Neuronal stem cell (in vitro differentiated cells): ENCODE measurements around the gene LIMA1.

ENCODE experiments used
- DNase-seq: peaks from one replicate; pipeline ENCODE4 v3.0.0-alpha.2; 2013; ENCODE audit warnings: low spot score
- H2AFZ ChIP-seq: one replicate; pipeline ENCODE4 v1.6.1; 2013; ENCODE audit warnings: mild to moderate bottlenecking, low read length, inconsistent platforms
- H2AK5ac ChIP-seq: 2 replicates; pipeline ENCODE4 v1.6.1; 2013; ENCODE audit warnings: low read depth, mild to moderate bottlenecking, inconsistent platforms, low read length, moderate library complexity, mixed read lengths
- H2BK120ac ChIP-seq: 2 replicates; pipeline ENCODE4 v1.6.1; 2013; ENCODE audit warnings: low read depth, mild to moderate bottlenecking, inconsistent platforms, low read length, moderate library complexity, mixed read lengths
- H2BK12ac ChIP-seq: one replicate; pipeline ENCODE4 v1.6.1; 2013; ENCODE audit warnings: low read length, inconsistent platforms
- H2BK15ac ChIP-seq: 2 replicates; pipeline ENCODE4 v1.6.1; 2013; ENCODE audit warnings: mild to moderate bottlenecking, low read length, inconsistent platforms, mixed read lengths
- H2BK5ac ChIP-seq: one replicate; pipeline ENCODE4 v1.6.1; 2013; ENCODE audit warnings: inconsistent platforms, mild to moderate bottlenecking, low read length, moderate library complexity
- H3K14ac ChIP-seq: one replicate; pipeline ENCODE4 v1.6.1; 2013; ENCODE audit warnings: low read length, inconsistent platforms
- H3K18ac ChIP-seq: 2 replicates; pipeline ENCODE4 v1.6.1; 2013; ENCODE audit warnings: low read length, inconsistent platforms
- H3K23ac ChIP-seq: 2 replicates; pipeline ENCODE4 v1.6.1; 2013; ENCODE audit warnings: low read depth, mild to moderate bottlenecking, mixed read lengths, low read length, inconsistent platforms; ENCODE audit not compliant: poor library complexity
- H3K27ac ChIP-seq: replicated peaks from 3 replicates; pipeline ENCODE4 v1.5.1; 2013; ENCODE audit warnings: low read length, inconsistent platforms
- H3K27me3 ChIP-seq, 3 experiments: 2 replicates each; pipeline ENCODE4 v1.6.1; 2013; ENCODE audit warnings: low read length in 3 of 3, mild to moderate bottlenecking in 2 of 3, inconsistent platforms in 1 of 3, low read depth in 1 of 3, mixed read lengths in 1 of 3, moderate library complexity in 1 of 3; ENCODE audit not compliant: control insufficient read depth in 3 of 3, insufficient read depth in 3 of 3
- H3K36me3 ChIP-seq, 2 donors: replicated peaks in 1 of 2; 2 replicates each; pipeline ENCODE4 v1.6.1; 2013; ENCODE audit warnings: low read length in 2 of 2; ENCODE audit not compliant: control insufficient read depth in 2 of 2, insufficient read depth in 2 of 2
- H3K4ac ChIP-seq: 2 replicates; pipeline ENCODE4 v1.6.1; 2013; ENCODE audit warnings: inconsistent platforms, mild to moderate bottlenecking, low read length, moderate library complexity
- H3K4me1 ChIP-seq, 2 donors: 1 replicate in 1 of 2; 2 replicates in 1 of 2; pipeline ENCODE4 v1.6.1; 2013; ENCODE audit warnings: low read length in 2 of 2, low read depth in 1 of 2; ENCODE audit not compliant: control insufficient read depth in 2 of 2, insufficient read depth in 1 of 2
- H3K4me2 ChIP-seq: one replicate; pipeline ENCODE4 v1.6.1; 2013; ENCODE audit warnings: mild to moderate bottlenecking, low read length, inconsistent platforms; ENCODE audit not compliant: insufficient read depth, poor library complexity, severe bottlenecking
- H3K4me3 ChIP-seq, 2 donors: 2 replicates each; pipeline ENCODE4 v1.5.1; 2013; ENCODE audit warnings: low read length in 2 of 2, mild to moderate bottlenecking in 2 of 2, inconsistent platforms in 1 of 2, moderate library complexity in 1 of 2
- H3K79me1 ChIP-seq: one replicate; pipeline ENCODE4 v1.6.1; 2013; ENCODE audit warnings: low read depth, mild to moderate bottlenecking, inconsistent platforms, low read length, moderate library complexity
- H3K9ac ChIP-seq: one replicate; pipeline ENCODE4 v1.6.1; 2013; ENCODE audit warnings: mild to moderate bottlenecking, low read depth, low read length, inconsistent platforms; ENCODE audit not compliant: poor library complexity
- H3K9me3 ChIP-seq, 2 donors: replicated peaks in 1 of 2; 2 replicates each; pipeline versions ENCODE3 to v1.6.1; 2013; ENCODE audit warnings: low read length in 2 of 2, mild to moderate bottlenecking in 2 of 2, inconsistent platforms in 1 of 2, low read depth in 1 of 2, mixed read lengths in 1 of 2, moderate library complexity in 1 of 2; ENCODE audit not compliant: control insufficient read depth in 2 of 2, insufficient read depth in 1 of 2
- H4K8ac ChIP-seq: one replicate; pipeline ENCODE4 v1.6.1; 2013; ENCODE audit warnings: low read depth, mild to moderate bottlenecking, inconsistent platforms, low read length, moderate library complexity
- H4K91ac ChIP-seq: one replicate; pipeline ENCODE4 v1.6.1; 2013; ENCODE audit warnings: low read length, low read depth, mild to moderate bottlenecking, inconsistent platforms; ENCODE audit not compliant: poor library complexity
- WGBS, 2 donors: extraction: QIAGEN DNeasy Blood & Tissue Kit; methylation state at CpG; one replicate each; pipeline ENCODE4 v1.1.7; 2013; ENCODE audit warnings: missing lambda C conversion rate in 2 of 2, mixed read lengths in 1 of 2; ENCODE audit not compliant: insufficient read length in 2 of 2, insufficient replicate concordance in 1 of 2; ENCODE audit errors: extremely low coverage in 2 of 2; 5-methylcytosine and 5-hydroxymethylcytosine counted together

Gene LIMA1

GRCh38 chr12:50201987-50202521 lies 81.3 kb downstream of the LIMA1 start:
- Histone ChIP-seq H2BK12ac (no peak overlapping the region), H3K23ac (no peak overlapping the region), H3K36me3 (peaks cover 13 to 84% of the 10 kb centered on the region in 2 donors), H2BK15ac (no peak overlapping the region), H3K9ac (no peak overlapping the region), H2AFZ (no peak overlapping the region), H3K27ac (no peak overlapping the region), H4K8ac (no peak overlapping the region), H4K91ac (no peak overlapping the region), H3K14ac (no peak overlapping the region), H3K9me3 (no peaks in the 10 kb centered on the region), H3K79me1 (no peaks in the 10 kb centered on the region), H3K4me3 (no peak overlapping the region), H3K4me1 (no peaks in the 10 kb centered on the region), H3K4me2 (no peak overlapping the region), H2BK120ac (no peak overlapping the region), H3K27me3 (no peaks in the 10 kb centered on the region), H2BK5ac (no peak overlapping the region), H3K4ac (no peak overlapping the region), H3K18ac (no peak overlapping the region), H2AK5ac (no peak overlapping the region)
- no peak for DNase-seq
- WGBS, 2 donors: no CpG with 5 or more reads among the region's 3 CpGs

GRCh38 chr12:50200552-50201273 lies 82.6 kb downstream of the LIMA1 start:
- Histone ChIP-seq H3K23ac (no peak overlapping the region), H3K4me3 (no peak overlapping the region), H2BK15ac (no peak overlapping the region), H2AFZ (no peak overlapping the region), H2BK120ac (no peak overlapping the region), H3K9me3 (no peaks in the 10 kb centered on the region), H4K8ac (no peak overlapping the region), H3K9ac (no peak overlapping the region), H2AK5ac (no peak overlapping the region), H3K27me3 (no peaks in the 10 kb centered on the region), H3K14ac (no peak overlapping the region), H3K18ac (no peak overlapping the region), H2BK5ac (no peak overlapping the region), H2BK12ac (no peak overlapping the region), H3K4ac (no peak overlapping the region), H3K79me1 (no peaks in the 10 kb centered on the region), H3K27ac (no peak overlapping the region), H4K91ac (no peak overlapping the region), H3K4me2 (no peak overlapping the region), H3K4me1 (no peaks in the 10 kb centered on the region), H3K36me3 (peaks cover 13 to 89% of the 10 kb centered on the region in 2 donors)
- WGBS, 2 donors: no CpG with 5 or more reads among the region's 2 CpGs
- no peak for DNase-seq

GRCh38 chr12:50198829-50199228 lies 84.5 kb downstream of the LIMA1 start:
- Histone ChIP-seq H3K4ac (no peak overlapping the region), H3K4me2 (no peak overlapping the region), H3K27me3 (no peaks in the 10 kb centered on the region), H3K4me3 (no peak overlapping the region), H3K27ac (no peak overlapping the region), H2BK120ac (no peak overlapping the region), H4K8ac (no peak overlapping the region), H2BK12ac (no peak overlapping the region), H3K9me3 (no peaks in the 10 kb centered on the region), H2BK15ac (no peak overlapping the region), H2AFZ (no peak overlapping the region), H3K79me1 (no peaks in the 10 kb centered on the region), H2BK5ac (no peak overlapping the region), H3K18ac (no peak overlapping the region), H2AK5ac (no peak overlapping the region), H3K9ac (no peak overlapping the region), H4K91ac (no peak overlapping the region), H3K23ac (no peak overlapping the region), H3K14ac (no peak overlapping the region), H3K4me1 (no peaks in the 10 kb centered on the region), H3K36me3 (peaks cover 10 to 82% of the 10 kb centered on the region in 2 donors)
- DNase-seq: no peak
- no CpG with 5 or more reads among the region's 5 CpGs for WGBS, 2 donors

GRCh38 chr12:50197297-50197727 lies 86.0 kb downstream of the LIMA1 start:
- H3K4ac ChIP-seq: no peak overlapping the region
- H3K14ac ChIP-seq: no peak overlapping the region
- H3K18ac ChIP-seq: no peak overlapping the region
- no peak overlapping the region for H2AK5ac ChIP-seq
- no peak overlapping the region for H3K9ac ChIP-seq
- no peak overlapping the region for H2BK15ac ChIP-seq
- H3K4me2 ChIP-seq: no peak overlapping the region
- no peaks in the 10 kb centered on the region for H3K9me3 ChIP-seq
- no peak overlapping the region for H4K91ac ChIP-seq
- H3K4me1 ChIP-seq: no peaks in the 10 kb centered on the region
- peaks cover 10 to 79% of the 10 kb centered on the region in 2 donors for H3K36me3 ChIP-seq
- H3K27me3 ChIP-seq: no peaks in the 10 kb centered on the region
- H3K79me1 ChIP-seq: no peaks in the 10 kb centered on the region
- H4K8ac ChIP-seq: no peak overlapping the region
- H2BK5ac ChIP-seq: no peak overlapping the region
- WGBS, 2 donors: no CpG with 5 or more reads among the region's 5 CpGs
- H3K4me3 ChIP-seq: no peak overlapping the region
- H2BK120ac ChIP-seq: no peak overlapping the region
- no peak overlapping the region for H2AFZ ChIP-seq
- H2BK12ac ChIP-seq: no peak overlapping the region
- H3K23ac ChIP-seq: no peak overlapping the region
- DNase-seq: no peak
- no peak overlapping the region for H3K27ac ChIP-seq
